Measurements from ENCODE around the gene STX4. TPM values are rescaled to one million over a fixed set of nuclear protein-coding genes. Genes with fewer than 3 reads are reported as not detected.

STX4 gene
- total RNA-seq, 1 donor from 2014 or later: 48.0 TPM

GRCh38 chr16:31005350-31006085 lies 27.8 kb upstream of the STX4 start:
- Mint-ChIP-seq H3K4me3 (ENCODE audit: unreplicated experiment) (no peak overlapping the region), H3K36me3 (ENCODE audit: low read depth) (no peaks in the 10 kb centered on the region), H3K27me3 (ENCODE audit: low read depth) (no peaks in the 10 kb centered on the region), H3K4me1 (ENCODE audit: low read depth) (peaks cover 8% of the 10 kb centered on the region), H3K9me3 (ENCODE audit: low read depth) (no peaks in the 10 kb centered on the region), H3K27ac (ENCODE audit: unreplicated experiment) (no peak overlapping the region)
- DNase-seq (ENCODE audit: low spot score): no peak
- TF ChIP-seq, protein P1, sequence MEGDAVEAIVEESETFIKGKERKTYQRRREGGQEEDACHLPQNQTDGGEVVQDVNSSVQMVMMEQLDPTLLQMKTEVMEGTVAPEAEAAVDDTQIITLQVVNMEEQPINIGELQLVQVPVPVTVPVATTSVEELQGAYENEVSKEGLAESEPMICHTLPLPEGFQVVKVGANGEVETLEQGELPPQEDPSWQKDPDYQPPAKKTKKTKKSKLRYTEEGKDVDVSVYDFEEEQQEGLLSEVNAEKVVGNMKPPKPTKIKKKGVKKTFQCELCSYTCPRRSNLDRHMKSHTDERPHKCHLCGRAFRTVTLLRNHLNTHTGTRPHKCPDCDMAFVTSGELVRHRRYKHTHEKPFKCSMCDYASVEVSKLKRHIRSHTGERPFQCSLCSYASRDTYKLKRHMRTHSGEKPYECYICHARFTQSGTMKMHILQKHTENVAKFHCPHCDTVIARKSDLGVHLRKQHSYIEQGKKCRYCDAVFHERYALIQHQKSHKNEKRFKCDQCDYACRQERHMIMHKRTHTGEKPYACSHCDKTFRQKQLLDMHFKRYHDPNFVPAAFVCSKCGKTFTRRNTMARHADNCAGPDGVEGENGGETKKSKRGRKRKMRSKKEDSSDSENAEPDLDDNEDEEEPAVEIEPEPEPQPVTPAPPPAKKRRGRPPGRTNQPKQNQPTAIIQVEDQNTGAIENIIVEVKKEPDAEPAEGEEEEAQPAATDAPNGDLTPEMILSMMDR (IDR thresholded peaks at IDR 0.05): no peak

DNA sequence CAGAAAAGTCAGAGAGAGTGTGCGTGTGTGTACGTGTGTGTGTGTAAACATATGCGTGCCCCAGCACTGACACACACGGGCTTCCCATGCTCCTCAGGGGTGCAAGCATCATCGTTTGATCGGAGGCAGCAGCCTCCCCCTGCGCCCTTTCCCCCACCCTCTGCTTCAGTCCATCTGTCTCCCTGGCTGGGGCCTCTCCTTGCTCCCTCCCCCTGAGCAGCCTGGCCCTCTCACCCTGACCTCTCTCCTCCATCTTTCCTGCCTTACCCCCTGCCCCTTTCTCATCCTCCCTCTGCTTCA lies 27.3 kb upstream of the STX4 start:
- TF ChIP-seq, protein P1 (IDR thresholded peaks at IDR 0.05): no peak
- Mint-ChIP-seq H3K4me1 (ENCODE audit: low read depth) (peaks cover 12% of the 10 kb centered on the region), H3K9me3 (ENCODE audit: low read depth) (no peaks in the 10 kb centered on the region), H3K27me3 (ENCODE audit: low read depth) (no peaks in the 10 kb centered on the region), H3K27ac (ENCODE audit: unreplicated experiment) (no peak overlapping the region), H3K4me3 (ENCODE audit: unreplicated experiment) (no peak overlapping the region), H3K36me3 (ENCODE audit: low read depth) (no peaks in the 10 kb centered on the region)
- DNase-seq (ENCODE audit: low spot score): no peak

- Mint-ChIP-seq H3K4me3 (ENCODE audit: unreplicated experiment) (no peak overlapping the region), H3K9me3 (ENCODE audit: low read depth) (no peaks in the 10 kb centered on the region), H3K27ac (ENCODE audit: unreplicated experiment) (no peak overlapping the region), H3K36me3 (ENCODE audit: low read depth) (no peaks in the 10 kb centered on the region), H3K27me3 (ENCODE audit: low read depth) (peaks cover 2% of the 10 kb centered on the region), H3K4me1 (ENCODE audit: low read depth) (peaks cover 18% of the 10 kb centered on the region)
- TF ChIP-seq, protein P1 (IDR thresholded peaks at IDR 0.05): no peak
- DNase-seq (ENCODE audit: low spot score): no peak
Measured at GRCh38 chr16:31006589-31006988, 26.8 kb upstream of the STX4 start.

DNA sequence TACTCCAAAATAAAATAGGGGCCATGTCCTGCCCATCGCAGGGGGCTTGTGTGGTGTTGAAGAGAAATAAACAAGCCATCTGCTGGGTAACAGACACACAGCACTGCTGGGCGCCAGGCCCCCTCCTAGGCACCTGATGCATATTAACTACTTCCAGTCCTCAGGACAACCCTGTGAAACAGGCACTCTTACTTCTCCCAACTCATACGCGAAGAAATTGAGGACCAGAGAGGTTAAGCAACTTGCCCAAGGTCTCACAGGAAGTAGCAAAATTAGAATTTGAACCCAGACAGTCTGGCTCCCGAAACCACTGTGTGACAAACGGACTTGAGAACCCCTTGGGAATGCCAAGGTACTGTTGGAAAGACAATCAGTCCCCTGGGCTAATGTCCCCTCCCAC lies 25.7 kb upstream of the STX4 start:
- Mint-ChIP-seq H3K9me3 (ENCODE audit: low read depth) (no peaks in the 10 kb centered on the region), H3K36me3 (ENCODE audit: low read depth) (no peaks in the 10 kb centered on the region), H3K27ac (ENCODE audit: unreplicated experiment) (no peak overlapping the region), H3K4me1 (ENCODE audit: low read depth) (peaks cover 20% of the 10 kb centered on the region), H3K27me3 (ENCODE audit: low read depth) (peaks cover 6% of the 10 kb centered on the region), H3K4me3 (ENCODE audit: unreplicated experiment) (no peak overlapping the region)
- TF ChIP-seq, protein P1 (IDR thresholded peaks at IDR 0.05): no peak
- no peak for DNase-seq (ENCODE audit: low spot score)

GRCh38 chr16:31008149-31008548 lies 25.2 kb upstream of the STX4 start:
- H3K27ac Mint-ChIP-seq (ENCODE audit: unreplicated experiment): peak overlapping the region; percentile 27
- no peaks in the 10 kb centered on the region for H3K9me3 Mint-ChIP-seq (ENCODE audit: low read depth)
- H3K4me3 Mint-ChIP-seq (ENCODE audit: unreplicated experiment): no peak overlapping the region
- H3K27me3 Mint-ChIP-seq (ENCODE audit: low read depth): peaks cover 6% of the 10 kb centered on the region
- TF ChIP-seq, protein P1 (IDR thresholded peaks at IDR 0.05): no peak
- peaks cover 20% of the 10 kb centered on the region for H3K4me1 Mint-ChIP-seq (ENCODE audit: low read depth)
- DNase-seq (ENCODE audit: low spot score): no peak
- H3K36me3 Mint-ChIP-seq (ENCODE audit: low read depth): no peaks in the 10 kb centered on the region
